Islet precursor cell (in vitro differentiated cells): ENCODE measurements around the gene PUS7.
A peak's percentile ranks its signal among the peaks of the same experiment; 100 is the strongest.
"Not testable (repeated sequence)": the region's sequence is repeated elsewhere in the genome, so short reads cannot be mapped to it uniquely, and the experiment has no call there.

Experiments
- DNase-seq: peaks from one replicate; pipeline ENCODE4 v3.0.0-alpha.2; 2018

Gene PUS7, protein sequence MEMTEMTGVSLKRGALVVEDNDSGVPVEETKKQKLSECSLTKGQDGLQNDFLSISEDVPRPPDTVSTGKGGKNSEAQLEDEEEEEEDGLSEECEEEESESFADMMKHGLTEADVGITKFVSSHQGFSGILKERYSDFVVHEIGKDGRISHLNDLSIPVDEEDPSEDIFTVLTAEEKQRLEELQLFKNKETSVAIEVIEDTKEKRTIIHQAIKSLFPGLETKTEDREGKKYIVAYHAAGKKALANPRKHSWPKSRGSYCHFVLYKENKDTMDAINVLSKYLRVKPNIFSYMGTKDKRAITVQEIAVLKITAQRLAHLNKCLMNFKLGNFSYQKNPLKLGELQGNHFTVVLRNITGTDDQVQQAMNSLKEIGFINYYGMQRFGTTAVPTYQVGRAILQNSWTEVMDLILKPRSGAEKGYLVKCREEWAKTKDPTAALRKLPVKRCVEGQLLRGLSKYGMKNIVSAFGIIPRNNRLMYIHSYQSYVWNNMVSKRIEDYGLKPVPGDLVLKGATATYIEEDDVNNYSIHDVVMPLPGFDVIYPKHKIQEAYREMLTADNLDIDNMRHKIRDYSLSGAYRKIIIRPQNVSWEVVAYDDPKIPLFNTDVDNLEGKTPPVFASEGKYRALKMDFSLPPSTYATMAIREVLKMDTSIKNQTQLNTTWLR

GRCh38 chr7:105521717-105522463 lies at the start of gene PUS7:
Gene PUS7 (minus strand): TSS chr7:105522271. CDS start chr7:105508512, 13,759 bp downstream.
- DNase-seq = peak; percentile 96

DNA sequence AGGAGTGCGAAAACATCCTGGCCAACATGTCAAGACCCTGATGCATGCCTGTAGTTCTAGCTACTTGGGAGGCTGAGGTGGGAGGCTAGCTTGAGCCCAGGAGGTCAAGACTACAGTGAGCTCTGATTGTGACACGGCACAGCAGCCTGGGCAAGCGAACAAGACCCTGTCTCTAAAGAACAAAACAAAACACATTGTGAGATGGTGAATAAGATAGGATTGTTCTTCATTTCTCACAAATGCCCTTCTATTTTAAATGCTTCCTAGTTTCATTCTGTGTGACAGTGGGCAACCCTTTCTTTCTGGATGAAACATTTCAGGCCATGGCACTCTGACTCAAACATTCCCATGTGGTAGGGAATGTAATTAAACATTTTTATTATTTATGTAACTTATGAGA lies 45.8 kb upstream of the PUS7 start:
- DNase-seq = no peak

- DNase-seq = no peak
Observed at GRCh38 chr7:105567024-105567423, 45.0 kb upstream of the PUS7 start.

- no peak for DNase-seq
Observed at GRCh38 chr7:105565190-105565589, 43.1 kb upstream of the PUS7 start.

DNA sequence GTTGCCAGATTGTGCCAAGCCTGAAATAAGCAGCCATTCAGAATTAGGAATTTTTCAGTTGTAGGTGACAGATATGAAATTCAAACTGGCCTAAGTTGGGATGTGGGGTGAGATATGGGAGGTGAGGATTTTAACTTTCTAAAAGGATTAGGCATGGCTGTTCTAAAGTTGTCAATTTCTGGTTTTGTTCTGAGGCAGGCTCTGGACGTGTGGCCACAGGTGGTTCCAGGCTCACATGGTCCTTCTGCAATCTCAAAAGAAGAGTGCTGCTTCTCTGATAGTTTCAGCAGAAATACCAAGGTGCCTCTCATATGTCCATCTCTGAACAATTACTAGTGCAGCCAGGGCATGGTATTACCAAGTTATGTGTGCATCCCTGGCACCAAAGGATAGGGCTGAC lies 37.9 kb upstream of the PUS7 start:
- DNase-seq = no peak

DNA sequence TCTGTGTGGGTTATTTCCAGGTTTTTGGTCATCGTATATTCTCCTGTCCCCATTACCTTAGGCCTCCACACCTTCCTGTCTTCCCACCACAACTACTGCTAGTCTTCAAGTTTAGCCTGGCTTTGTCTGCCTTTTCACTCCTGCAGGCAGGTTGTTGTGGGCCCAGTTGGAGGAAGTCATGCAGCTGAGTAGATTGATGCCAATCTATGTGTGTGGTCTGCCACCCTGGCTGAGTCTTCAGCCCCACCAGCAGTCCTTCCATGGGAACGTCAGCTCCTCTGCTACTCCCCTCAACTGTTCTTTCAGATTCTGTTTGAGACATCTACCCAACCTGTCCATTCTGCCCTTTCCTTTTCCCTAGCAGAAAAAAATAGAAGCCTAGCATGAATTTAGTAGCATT lies 16.3 kb upstream of the PUS7 start:
- DNase-seq = no peak

GRCh38 chr7:105532709-105533460 lies 10.8 kb upstream of the PUS7 start:
- no peak for DNase-seq

- DNase-seq = peak; percentile 96
Observed at GRCh38 chr7:105531792-105532671, 10.0 kb upstream of the PUS7 start, which contains the start of gene RINT1. Gene RINT1 (plus strand): TSS chr7:105532201. CDS start chr7:105532316, 115 bp downstream.

DNA sequence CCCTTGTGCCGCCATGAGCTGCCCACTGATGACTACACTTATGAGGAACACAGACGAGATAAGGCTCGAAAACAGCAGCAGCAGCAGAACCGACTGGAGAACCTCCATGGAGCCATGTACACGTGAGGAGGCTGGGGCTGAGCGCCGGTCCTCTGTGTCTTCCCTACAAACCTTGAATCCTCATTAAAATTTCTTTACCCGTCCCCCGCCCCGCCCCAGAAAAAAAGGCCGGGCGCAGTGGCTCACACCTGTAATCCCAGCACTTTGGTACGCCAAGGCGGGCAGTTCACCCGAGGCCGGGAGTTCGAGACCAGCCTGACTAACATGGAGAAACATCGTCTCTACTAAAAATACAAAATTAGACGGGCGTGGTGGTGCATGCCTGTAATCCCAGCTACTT lies 8.5 kb upstream of the PUS7 start:
- no peak for DNase-seq

GRCh38 chr7:105530126-105530525 lies 8.1 kb upstream of the PUS7 start:
- no peak for DNase-seq

DNA sequence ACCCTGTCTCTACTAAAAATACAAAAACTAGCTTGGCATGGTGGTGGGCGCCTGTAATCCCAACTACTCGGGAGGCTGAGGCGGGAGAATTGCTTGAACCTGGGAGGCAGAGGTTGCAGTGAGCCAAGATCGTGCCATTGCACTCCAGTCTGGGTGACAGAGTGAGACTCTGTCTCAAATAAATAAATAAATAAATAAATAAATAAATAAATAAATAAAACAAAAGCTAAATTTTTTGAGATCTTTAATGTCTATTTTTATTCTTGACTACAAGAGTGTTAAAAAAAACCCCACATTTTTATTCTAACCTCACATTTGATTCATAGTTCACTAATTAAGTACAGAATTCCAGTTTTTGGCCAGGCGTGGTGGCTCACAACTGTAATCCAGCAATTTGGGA lies 5.7 kb upstream of the PUS7 start:
- not testable (repeated sequence) for DNase-seq

- DNase-seq = no peak
Observed at GRCh38 chr7:105524840-105525239, 2.8 kb upstream of the PUS7 start.

- DNase-seq = not testable (repeated sequence)
Observed at GRCh38 chr7:105524423-105524822, 2.4 kb upstream of the PUS7 start.

GRCh38 chr7:105521027-105521716 lies 899 bp downstream of the PUS7 start:
- DNase-seq = peak; percentile 83

GRCh38 chr7:105520620-105521019 lies 1.5 kb downstream of the PUS7 start:
- DNase-seq = not testable (repeated sequence)

GRCh38 chr7:105519353-105519752 lies 2.7 kb downstream of the PUS7 start:
- no peak for DNase-seq

GRCh38 chr7:105515610-105516009 lies 6.5 kb downstream of the PUS7 start:
- DNase-seq = not testable (repeated sequence)

DNA sequence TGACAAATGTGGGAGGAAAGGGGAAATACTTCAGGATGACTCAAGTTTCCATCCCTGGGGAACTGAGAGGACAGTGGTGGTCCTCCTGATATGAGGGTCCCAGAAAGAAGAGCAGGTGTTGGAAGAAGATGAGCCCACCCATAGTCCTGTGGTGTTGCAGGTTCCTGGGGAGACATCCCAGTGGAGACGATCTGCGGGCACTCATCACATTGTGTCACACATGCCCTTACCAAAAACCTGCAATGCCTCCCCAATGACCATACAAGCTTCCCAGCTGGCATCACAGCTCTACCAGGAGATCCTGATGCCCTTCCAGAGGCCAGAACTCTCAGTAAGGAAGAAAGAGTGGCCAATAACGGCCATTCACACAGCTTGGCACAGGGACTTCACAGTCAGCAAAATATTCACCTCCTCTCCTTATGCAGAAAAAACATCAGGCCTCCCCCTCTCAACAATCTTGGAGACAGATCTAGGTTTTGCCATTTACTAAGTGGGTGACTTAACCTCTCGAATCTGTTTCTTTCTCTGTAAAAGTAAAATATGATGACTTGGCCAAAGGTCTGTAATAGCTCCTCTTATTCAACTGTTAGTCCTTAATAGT lies 9.0 kb downstream of the PUS7 start:
- DNase-seq = no peak

DNA sequence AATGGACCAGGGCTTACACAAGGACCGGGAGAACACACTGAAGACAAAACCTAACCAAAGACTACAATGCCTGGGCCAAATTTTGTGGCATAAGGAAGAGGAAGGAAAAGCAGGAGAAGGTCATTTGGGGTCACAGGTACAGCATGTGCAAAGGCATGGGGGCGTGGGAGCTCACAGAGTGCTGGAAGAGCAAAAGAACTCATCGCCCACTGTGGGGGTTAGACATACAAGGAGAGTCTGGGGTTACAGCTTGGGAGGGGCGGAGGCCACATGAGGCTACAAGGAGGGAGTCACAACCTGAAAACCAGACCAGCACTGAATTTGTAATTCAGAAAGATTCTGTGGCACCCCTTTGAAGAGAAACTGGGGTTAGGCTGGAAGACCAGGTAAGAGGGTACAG lies 9.7 kb downstream of the PUS7 start:
- DNase-seq = no peak

DNA sequence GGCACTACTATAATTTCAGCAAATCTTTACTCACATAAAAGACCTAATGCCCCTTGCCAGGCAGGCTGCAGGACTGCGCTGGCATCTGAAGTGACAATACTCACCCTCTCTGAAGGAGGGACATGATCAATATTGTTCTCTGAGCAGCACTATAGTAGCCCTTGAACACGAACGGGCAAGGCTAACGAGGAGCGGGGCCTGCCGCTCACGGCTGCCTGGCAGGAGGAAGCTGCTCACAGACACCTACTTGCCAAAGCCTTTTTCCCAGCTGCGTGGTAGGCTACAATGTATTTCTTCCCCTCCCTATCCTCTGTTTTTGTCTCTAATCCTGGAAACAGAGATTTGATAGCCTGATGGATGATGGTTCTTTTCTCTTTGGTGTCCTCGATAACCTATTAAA lies 19.9 kb downstream of the PUS7 start:
- no peak for DNase-seq

DNA sequence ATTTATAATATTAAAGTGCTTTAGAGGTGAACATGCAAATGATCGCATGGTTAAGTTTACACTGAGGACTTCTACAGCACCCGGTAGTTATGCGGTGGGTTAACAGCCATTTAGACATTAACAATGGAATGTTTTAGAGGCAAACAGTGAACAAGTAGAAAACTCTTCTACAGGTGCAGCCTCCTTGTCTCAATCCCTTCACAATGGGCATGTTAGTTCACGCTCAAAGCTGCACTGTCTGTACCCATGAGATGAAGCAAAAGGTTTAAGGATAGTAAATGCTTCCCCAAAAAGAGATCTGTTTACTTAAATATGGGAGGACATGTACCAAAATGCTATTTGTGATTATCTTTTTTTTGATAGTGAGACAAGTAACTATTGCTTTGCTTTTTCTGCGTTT lies 25.1 kb downstream of the PUS7 start:
- DNase-seq = no peak
